Activated naive CD4-positive, alpha-beta T cell (primary cell): ENCODE measurements around the gene TMEM208.

Experiments
- DNase-seq, 4 experiments: peaks; one replicate each; lab custom pipeline; 2025; lab: John Stamatoyannopoulos, UW

The TMEM208 gene

DNA sequence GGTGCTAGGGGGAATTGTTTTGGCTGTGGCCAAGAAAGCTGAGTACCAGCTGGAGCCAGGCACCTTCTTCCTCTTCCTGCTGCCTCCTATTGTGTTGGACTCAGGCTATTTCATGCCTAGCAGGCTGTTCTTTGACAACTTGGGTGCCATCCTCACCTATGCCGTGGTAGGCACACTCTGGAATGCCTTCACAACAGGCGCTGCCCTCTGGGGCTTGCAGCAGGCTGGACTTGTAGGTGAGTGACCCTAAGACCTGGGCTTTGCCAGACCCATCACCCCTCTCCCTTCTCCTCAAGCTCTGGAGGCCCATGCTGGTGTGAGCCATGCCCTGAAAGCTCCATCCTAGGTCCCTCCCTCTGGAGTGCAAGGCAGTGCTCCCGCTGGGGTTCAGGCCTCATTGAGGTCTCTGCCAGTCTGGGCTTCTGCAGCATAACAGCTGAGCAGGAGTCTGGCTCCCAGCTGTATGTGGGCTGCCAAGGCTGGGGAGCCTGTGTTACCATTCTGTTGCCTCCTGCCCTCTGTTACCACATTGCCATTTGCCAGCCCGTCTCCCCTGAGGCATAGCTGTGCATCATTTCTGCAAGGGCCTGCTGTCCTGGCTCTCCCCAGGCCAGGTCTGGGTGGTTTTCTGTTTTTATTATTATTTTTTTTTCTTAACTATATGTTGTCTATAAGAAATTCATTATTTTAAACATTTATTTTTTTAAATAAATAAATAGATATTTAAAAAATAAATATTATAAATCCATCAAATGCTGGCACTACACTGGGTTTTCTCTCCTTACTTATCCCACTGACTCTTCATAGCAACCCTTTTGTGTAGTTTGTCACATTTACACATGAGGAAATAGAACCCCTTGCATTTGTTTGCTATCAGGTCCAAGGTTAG lies 25.9 kb downstream of the TMEM208 start:
- no peak for DNase-seq

DNA sequence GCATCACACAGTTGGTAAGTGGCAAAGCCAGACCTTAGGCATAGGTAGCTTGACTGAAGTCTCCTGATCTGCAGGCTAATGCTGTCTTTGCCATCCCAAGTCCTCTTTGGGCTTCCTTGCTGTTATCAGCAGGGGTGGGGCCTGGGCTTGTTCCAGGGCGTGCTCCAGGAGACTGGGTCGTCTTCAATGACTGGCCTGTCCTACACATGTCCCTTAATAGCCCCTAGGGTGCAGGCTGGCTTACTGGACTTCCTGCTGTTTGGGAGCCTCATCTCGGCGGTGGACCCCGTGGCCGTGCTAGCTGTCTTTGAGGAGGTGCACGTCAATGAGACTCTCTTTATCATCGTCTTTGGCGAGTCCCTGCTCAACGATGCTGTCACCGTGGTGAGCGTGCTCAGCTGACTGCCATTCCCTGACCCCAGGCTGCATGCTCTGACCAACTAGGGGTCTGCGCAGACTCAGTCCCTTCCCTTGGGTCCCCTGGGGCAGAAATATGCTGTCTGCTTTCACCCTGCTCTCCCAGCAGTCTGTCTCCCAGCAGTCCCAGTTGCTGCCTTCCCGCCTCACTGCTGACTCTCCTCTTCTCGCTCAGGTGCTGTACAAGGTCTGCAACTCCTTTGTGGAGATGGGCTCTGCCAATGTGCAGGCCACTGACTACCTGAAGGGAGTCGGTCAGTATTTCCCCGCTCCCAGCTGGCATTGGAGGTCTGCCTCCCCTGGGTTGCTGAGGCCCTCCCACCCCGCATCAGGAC lies 28.0 kb downstream of the TMEM208 start:
- DNase-seq: no peak

DNA sequence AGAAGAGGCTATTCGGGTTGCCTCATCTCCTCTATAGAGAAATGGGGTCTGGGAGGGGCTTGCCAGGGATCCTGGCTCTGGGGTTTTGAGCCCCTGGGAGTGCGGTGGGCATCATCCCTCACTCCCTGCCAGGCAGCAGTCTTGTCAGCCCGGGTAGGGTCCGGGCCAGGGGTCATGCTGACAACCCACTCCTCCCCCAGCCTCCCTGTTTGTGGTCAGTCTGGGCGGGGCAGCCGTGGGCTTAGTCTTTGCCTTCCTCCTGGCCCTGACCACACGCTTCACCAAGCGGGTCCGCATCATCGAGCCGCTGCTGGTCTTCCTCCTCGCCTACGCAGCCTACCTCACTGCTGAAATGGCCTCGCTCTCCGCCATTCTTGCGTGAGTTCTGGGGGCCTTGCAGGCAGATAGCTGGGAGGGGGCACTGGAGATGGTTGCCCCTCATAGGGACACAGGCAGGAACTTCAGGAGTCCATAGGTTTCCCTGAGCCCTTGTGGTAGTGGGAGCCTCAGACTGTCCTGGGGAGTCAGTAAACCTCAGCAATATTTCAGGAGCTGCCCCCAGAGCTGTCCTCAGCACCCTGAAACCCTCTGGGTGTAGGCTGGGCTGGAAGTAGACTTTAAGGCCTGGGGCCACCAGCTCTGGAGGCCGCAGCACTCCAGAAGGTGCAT lies 28.8 kb downstream of the TMEM208 start:
- no peak for DNase-seq

DNA sequence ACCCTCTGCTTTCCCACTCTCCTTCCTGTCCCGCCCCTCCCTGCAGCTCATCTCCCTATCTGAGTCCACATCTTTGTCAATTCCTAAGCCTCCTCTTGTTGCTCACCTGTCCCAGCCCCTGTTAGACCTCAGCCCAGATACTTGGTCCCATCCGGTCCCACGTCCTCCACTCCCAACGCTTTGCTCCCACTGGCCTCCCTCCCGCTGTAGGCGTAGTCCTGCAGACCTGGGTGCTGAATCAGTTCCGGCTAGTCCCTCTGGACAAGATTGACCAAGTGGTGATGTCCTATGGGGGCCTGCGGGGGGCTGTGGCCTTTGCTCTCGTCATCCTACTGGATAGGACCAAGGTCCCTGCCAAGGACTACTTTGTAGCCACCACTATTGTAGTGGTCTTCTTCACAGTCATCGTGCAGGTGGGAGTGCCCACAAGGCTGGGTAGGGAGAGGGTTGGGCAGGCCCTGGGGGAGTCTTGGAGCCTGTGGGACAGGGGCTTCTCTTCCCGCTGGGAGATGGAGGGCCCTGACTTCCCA lies 29.8 kb downstream of the TMEM208 start:
- no peak for DNase-seq

DNA sequence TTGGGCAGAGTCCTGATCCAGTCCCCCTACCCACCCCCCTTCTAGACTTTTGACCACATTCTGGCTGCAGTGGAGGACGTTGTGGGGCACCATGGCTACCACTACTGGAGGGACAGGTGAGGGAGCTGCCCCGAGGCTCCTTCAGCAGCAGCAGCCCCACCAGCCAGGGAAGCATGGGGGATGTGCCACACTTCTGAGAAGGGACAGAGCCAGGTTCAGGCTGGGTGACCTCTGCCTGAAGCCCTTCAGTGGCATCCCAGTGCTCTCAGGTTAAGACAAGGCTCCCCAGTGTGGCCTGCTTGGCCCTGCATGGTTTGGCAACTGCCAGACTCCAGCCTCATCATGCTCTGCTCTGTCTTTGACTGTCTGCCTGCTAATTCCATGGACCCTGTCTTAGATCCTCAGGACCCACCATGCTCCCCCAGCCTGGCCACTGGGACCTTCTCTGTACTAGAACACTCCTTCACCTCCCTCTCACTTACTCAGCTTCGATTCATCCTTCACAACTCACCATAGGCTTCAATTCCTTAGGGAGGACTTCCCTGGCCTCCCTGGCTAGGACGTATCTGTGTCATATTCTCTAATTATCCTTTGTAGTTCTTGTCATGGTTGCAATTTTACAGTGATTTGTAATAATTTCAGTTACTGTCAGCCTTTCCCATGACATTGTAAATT lies 30.7 kb downstream of the TMEM208 start:
- DNase-seq: no peak

DNA sequence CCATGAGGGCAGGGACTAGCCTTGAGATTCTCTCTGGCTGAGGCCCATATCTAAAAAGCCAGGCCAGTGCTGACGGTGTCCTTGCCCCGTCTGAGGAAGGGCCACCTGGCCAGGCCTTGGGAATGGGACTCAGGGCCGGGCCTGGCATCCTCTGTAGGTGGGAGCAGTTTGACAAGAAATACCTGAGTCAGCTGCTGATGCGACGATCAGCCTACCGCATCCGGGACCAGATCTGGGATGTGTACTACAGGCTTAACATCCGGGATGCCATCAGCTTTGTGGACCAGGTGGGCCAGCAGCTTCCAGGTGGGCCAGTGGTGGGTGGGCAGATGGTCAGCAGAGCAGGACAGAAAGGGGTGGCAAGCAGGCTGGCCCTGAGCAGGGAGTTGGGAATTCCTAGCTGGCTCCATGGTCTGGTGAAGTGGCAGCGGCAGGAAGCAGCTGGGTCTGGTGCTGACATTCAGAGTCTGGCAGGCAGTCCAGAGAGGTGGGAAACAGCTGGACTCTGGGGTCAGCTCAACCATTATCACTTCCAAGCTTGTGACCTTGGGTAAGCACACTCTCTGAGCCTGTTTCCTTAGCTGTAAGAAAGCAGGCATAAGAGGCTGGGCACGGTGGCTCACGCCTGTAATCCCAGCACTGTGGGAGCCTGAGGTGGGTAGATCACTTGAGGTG lies 31.4 kb downstream of the TMEM208 start:
- DNase-seq: no peak

DNA sequence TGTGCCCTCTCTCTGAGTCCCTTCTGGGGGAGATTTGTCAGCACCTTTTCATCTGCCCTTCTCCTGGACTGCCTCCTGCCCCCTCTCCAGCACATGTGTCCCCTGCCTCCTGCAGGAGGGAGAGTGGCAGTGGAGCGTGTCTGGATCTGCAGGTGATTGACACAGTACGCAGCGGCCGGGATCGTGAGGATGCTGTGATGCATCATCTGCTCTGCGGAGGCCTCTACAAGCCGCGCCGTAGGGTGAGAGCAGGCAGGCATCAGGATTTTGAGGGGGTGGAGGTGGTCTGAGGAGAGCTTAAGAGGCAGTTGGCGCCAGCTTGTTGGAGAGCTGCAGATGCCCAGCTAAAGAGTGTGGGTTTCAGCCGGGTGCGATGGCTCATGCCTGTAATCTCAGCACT lies 32.8 kb downstream of the TMEM208 start:
- DNase-seq: no peak

DNA sequence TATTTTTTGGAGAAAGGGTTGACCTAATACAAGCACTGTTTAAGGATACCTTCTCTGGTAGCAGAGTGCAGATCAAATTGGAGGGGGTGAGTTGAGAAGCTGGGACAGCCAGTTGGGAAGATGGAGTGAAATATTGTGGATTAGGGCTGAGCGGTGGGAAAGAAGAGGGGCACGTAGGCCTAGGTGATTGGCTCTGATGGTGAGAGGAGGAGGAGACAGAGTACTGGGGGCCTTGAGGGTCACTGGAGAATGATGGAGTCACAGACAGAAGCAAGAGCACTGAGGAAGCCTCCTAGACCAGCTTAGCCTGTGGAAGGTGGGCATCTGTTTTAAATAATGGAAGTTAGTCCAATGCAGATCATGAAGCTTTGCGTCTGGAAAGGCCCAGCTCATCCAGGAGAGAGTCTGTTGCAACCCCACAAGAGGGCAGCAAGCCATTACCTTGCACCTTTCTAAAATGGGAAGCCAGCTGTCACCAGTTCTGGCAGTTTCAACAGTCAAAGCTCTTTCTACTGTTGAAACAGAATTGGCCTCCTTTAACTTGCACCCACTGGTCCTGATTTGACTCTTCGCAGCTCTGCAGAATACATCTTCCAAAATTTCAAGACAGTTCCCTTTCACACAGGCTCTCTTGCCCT lies 33.6 kb downstream of the TMEM208 start:
- no peak for DNase-seq

DNA sequence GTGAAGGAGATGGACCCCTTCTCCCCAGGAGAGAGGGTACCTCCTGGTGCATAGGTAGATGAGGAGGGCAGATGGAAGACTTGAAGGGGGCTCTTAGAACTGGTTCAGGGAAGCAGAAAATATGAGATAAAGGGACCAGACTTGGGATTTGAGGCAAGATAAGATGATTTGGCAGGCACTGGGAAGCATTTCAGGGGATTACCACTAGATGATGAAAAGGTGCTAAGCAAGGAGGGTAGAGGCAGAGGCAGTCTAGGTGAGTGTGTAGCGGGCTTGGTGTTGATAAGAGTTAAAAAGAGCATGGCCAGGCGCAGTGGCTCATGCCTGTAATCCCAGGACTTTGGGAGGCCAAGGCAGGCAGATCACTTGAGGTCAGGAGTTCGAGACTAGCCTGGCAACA lies 36.3 kb downstream of the TMEM208 start:
- no peak for DNase-seq

DNA sequence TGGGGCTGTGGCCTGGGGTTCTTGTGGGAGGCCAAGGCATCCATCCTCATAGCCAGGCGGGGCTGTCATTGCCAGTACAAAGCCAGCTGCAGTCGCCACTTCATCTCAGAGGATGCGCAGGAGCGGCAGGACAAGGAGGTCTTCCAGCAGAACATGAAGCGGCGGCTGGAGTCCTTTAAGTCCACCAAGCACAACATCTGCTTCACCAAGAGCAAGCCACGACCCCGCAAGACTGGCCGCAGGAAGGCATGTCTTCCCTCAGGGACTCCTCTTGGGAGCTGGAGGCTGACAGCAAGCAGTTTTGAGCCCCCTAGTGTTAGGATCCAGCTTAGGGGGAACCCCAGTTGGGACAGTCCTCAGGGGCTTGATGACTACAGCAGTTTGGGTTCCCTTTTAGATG lies 37.3 kb downstream of the TMEM208 start:
- no peak for DNase-seq

DNA sequence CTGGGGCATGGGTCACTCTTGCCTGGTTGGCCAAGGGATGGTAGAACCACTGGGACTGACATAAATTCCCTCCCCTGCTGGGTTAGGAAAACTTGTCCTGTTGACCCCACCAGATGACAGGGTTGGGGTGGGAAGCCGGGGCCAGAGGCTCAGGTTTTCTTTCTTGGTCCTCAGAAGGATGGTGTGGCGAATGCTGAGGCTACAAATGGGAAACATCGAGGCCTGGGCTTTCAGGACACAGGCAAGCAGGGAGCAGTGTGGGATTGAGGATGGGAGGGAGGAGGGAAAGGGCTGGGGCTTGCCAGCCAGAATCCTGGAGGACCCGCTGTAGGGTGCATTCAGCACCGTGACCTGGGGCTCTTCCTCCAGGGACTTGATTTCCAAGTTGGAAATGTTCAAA lies 37.9 kb downstream of the TMEM208 start:
- DNase-seq: no peak

DNA sequence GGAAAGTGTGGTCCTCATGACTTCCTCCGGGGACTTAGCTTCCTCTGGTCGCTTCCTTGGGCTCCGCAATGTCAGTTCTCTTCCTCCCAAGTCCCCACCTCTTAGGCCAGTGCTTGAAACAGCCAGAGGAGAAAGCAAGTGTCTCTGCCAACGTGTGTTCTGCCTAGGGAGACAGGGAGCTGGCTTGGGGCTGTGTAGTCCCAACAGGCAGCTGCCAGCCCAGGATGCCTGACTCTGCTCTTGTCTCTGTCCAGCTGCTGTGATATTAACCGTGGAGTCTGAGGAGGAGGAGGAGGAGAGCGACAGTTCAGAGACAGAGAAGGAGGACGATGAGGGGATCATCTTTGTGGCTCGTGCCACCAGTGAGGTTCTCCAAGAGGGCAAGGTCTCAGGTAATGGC lies 38.9 kb downstream of the TMEM208 start:
- no peak for DNase-seq

DNA sequence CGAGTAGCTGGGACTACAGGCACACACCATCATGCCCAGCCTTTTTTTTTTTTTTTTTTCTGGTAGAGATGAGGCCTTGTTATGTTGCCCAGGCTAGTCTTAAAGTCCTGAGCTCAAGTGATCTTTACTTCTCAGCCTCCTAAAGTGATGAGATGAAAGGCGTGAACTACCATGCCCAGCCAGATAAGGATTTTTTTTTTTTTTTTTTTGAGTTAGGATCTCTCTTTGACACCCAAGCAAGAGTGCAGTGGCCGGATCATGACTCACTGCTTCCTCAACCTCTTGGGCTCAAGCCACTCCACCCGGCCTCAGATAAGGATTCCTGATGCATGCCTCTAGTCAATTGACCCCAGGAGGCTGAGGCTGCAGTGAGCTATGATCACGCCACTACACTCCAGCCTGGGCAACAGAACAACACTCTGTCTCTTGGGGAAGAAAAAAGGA lies 41.2 kb downstream of the TMEM208 start:
- DNase-seq: no peak

DNA sequence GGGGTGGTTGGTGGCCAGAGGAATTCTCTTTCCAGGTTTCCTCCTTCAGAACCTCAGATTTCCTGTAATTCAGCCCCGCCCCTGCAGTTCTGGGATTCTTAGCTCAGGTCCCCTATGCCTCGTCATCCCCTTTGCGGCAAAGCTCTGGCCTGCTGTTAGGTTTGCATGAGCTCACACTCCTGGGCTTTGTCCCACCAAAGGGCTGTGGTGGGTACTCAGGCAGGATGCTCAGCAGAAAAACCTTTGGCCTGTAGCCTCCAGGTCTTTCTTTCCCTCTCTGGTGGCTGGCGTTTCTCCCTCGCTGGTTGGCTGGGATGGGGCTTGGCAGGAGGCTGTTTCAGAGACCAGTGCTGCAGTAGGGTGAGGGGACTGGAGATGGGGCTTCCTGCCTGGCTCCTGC lies 42.8 kb downstream of the TMEM208 start:
- no peak for DNase-seq

DNA sequence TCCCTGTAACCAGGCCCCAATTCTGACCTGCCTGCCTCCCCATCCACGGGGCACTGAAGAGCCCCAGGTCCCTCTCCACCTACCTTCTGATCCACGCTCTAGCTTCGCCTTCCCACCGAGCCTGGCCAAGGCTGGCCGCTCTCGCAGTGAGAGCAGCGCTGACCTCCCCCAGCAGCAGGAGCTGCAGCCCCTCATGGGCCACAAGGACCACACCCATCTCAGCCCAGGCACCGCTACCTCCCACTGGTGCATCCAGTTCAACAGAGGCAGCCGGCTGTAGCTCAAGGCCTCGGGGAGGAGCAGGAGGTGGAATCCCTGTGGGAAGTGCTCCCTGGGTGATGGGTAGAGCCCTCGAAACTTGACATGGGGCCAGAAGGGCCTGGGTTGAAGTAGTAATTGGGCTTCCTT lies 44.0 kb downstream of the TMEM208 start:
- no peak for DNase-seq

DNA sequence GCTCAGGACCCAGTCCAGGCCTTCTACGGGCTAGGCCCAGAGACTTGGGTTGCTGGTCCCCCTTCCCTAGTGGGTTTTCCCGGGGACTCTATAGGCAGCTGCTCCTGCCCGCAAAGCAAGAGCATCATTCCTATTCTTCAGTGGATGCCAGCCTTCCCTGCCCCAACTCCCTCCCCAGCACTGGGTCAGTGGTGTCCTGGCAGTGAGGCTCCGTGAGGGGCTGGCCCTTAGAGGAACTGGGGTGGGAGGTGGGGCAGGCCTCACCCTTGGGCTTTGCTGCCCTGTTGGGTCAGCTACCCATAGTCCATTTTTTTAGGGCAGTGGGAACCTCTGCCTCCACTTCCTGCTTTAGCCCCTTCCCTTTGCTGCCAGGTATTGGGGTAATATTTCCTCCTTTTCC lies 44.5 kb downstream of the TMEM208 start:
- no peak for DNase-seq

DNA sequence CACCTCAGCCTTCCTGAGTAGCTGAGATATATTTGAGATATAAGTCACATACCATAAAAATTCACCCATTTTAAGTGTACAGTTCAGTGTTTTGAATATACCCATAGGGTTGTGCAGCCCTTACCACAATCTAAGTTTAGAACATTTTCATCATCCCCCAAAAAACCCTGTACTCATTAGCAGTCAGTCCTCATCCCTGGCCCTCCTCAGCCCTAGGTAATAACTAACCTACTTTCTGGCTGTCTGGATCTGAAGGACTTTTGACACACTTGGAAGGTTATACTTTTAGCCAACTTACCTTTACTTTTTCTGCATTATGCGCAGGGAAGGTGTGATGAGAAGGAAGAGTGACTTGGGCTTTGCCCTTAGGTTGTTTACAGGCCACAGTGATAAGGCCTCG lies 48.4 kb downstream of the TMEM208 start:
- no peak for DNase-seq

DNA sequence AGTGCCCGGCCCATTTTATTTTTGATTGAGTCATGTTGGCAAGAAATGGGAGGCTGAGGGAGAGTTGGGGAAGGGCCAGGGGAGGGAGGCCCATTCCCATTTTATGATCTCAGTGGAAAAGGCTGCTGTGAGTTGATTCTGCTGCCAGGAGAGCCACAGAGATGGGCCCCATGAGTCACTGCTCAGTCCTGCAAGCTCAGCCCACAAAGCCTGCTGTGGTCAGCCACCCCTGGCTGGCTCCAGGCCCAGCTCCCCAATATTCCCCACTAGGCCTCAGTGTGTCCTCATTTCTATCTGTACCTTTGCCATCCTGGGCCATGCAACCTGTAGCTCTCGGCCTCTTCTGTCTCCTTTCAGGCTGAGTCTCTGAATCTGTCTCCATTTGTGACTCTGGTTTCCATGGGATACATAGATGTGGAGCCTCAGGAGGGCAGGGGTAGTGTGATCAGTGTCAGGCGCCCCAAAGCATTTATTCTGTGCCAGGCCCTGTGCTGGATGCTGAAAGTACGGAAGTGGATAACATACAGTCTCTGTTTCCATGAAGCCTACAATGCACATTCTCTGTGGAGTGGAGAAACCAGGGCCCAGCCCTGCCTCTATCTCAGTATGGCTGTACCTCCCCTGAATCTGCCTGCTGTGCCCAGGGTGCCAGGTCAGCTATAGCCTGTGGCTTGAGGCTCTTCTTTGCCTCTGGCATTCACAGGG lies 50.5 kb downstream of the TMEM208 start:
- no peak for DNase-seq

DNA sequence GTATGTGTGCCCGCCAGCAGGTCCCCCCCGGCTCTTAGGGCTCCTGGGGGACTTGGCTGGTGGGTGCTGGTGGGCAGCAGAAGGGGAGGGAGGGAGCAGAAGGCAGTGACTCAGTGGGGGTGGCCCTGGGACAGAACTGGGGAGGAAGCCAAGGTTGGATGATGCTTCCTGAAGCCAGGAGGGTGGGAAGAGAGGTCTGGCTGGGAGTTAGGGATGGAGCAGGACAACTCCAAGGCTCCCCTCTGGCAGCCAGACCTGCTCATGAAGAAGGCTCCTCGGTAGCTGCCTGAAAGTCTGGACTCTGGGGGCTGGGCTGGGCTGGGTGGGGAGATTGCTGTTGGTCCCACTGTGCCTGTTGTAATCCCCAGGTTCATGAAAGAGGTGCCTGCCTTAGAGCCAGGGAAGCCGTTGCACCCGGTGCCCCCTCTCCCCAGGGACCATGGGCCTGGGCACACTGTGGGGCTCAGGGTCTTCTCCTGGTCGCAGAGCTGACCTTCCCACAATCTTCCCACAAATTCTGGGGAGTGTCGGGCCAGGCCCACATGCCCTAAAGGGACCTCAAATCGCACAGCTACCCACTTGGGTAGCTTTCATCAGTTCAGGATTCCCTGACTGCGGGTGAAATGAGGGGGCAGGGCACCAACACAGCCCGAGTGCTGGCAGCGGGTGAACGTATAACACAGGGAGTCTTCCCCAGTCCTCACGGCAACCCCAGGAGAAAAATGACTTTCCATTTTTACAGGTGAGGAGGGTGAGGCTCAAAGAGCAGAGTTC lies 51.3 kb downstream of the TMEM208 start:
- DNase-seq: no peak
